Lower leg skin (tissue), 4 donors: ENCODE results near the gene ERF. TPM values are rescaled to one million over a fixed set of nuclear protein-coding genes. Genes with fewer than 3 reads are reported as not detected.

Source experiments
- DNase-seq, 2 donors: peaks; one replicate each; pipeline ENCODE4 v3.0.0-alpha.2; 2019; ENCODE audit warnings: low spot score in 2 of 2
- H3K4me3 ChIP-seq: fragments of 200-600 bp; sonication (generic); 2 replicates; pipeline ENCODE4 v1.5.1; 2017; ENCODE audit warnings: mild to moderate bottlenecking, low read depth; ENCODE audit not compliant: poor library complexity, severe bottlenecking
- POLR2A ChIP-seq, 2 donors: fragments of 450-650 bp; IDR thresholded peaks; one replicate each; pipeline ENCODE4 v1.6.1; 2016 to 2017; ENCODE audit warnings: antibody characterized with exemption in 2 of 2, mild to moderate bottlenecking in 1 of 2, moderate library complexity in 1 of 2
- WGBS, 2 donors: methylation state at CpG; one replicate each; pipeline ENCODE4 v1.1.5; 2018; 5-methylcytosine and 5-hydroxymethylcytosine counted together
- intact Hi-C: fragments of 100-400 bp; cut with DNase I; formaldehyde crosslinking; loops from one replicate; pipeline ENCODE4 v1.15.0; 2023; ENCODE audit warnings: low total_unique reads
- total RNA-seq, 4 donors: library from RNA; depleted of rRNA; stranded (reverse); fragments of >200 nt; gene quantifications; one replicate each; pipeline ENCODE4 v1.1.0, GENCODE V29; 2016
- TF ChIP-seq, protein P1 (sequence below), 3 donors: fragments of 450-650 bp; IDR thresholded peaks; one replicate each; pipeline ENCODE4 v1.5.1; 2016; ENCODE audit warnings: antibody characterized with exemption in 3 of 3, mild to moderate bottlenecking in 3 of 3, moderate library complexity in 2 of 3

The ERF gene
- total RNA-seq, 4 donors from 2014 or later, result 29.9 to 44.0 (median 36.9) TPM

DNA sequence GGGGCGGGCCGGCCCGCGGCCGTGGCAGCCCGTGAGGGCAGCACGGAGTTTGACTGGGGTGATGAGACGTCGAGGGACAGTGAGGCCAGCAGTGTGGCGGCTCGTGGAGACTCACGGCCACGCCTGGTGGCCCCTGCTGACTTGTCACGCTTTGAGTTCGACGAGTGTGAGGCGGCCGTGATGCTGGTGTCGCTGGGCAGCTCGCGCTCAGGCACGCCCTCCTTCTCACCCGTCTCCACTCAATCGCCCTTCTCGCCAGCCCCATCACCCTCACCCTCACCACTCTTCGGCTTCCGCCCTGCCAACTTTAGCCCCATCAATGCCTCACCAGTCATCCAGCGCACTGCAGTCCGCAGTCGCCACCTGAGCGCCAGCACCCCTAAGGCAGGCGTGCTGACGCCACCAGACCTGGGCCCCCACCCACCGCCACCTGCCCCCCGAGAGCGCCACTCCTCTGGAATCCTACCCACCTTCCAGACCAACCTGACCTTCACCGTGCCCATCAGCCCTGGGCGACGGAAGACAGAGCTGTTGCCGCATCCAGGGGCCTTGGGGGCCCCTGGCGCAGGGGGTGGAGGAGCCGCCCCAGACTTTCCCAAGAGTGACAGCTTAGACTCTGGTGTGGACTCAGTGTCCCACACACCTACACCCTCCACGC, 18.6 kb upstream of the ERF start:
- intact Hi-C loops, result no loop called here
- DNase-seq, result peak in 1 of 2 donors; percentile 14
- H3K4me3 ChIP-seq, result no peak overlapping the region
- TF ChIP-seq POLR2A (IDR thresholded peaks at IDR 0.05), result no peak
- TF ChIP-seq, protein P1, sequence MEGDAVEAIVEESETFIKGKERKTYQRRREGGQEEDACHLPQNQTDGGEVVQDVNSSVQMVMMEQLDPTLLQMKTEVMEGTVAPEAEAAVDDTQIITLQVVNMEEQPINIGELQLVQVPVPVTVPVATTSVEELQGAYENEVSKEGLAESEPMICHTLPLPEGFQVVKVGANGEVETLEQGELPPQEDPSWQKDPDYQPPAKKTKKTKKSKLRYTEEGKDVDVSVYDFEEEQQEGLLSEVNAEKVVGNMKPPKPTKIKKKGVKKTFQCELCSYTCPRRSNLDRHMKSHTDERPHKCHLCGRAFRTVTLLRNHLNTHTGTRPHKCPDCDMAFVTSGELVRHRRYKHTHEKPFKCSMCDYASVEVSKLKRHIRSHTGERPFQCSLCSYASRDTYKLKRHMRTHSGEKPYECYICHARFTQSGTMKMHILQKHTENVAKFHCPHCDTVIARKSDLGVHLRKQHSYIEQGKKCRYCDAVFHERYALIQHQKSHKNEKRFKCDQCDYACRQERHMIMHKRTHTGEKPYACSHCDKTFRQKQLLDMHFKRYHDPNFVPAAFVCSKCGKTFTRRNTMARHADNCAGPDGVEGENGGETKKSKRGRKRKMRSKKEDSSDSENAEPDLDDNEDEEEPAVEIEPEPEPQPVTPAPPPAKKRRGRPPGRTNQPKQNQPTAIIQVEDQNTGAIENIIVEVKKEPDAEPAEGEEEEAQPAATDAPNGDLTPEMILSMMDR (IDR thresholded peaks at IDR 0.05), result no peak
- 93 to 94% methylated on average over 37 to 43 of the region's 43 CpGs for WGBS, 2 donors

DNA sequence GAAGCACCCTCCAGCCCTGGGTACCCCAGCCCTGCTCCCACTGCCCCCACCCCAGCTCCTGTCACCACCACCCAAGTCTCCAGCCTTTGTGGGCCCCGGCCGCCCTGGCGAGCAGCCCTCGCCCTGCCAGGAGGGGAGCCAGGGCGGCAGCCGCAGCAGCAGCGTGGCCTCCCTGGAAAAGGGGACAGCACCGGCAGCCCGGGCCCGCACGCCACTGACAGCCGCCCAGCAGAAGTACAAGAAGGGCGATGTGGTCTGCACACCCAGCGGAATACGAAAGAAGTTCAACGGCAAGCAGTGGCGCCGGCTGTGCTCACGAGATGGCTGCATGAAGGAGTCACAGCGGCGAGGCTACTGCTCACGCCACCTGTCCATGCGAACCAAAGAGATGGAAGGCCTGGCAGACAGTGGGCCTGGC, 18.1 kb upstream of the ERF start:
- no peak for DNase-seq
- TF ChIP-seq, protein P1 (IDR thresholded peaks at IDR 0.05), result no peak
- TF ChIP-seq POLR2A (IDR thresholded peaks at IDR 0.05), result no peak
- H3K4me3 ChIP-seq, result no peak overlapping the region
- intact Hi-C loops, result no loop called here
- WGBS, 2 donors, result 97% methylated on average over 23 of the region's 23 CpGs

DNA sequence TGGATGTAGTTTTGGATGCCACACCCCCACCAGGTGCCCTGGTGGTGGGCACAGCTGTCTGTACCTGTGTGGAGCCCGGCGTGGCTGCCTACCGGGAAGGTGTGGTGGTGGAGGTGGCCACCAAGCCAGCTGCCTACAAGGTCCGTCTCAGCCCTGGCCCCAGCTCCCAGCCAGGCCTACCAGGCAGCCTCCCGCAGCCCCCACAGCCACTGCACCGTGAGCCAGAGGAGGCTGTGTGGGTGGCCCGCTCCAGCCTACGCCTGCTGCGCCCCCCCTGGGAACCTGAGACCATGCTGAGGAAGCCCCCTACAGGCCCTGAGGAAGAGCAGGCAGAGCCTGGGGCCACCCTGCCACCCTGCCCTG, 17.6 kb upstream of the ERF start:
- no peak overlapping the region for H3K4me3 ChIP-seq
- no peak for DNase-seq
- intact Hi-C loops, result no loop called here
- TF ChIP-seq, protein P1 (IDR thresholded peaks at IDR 0.05), result no peak
- no peak for TF ChIP-seq POLR2A (IDR thresholded peaks at IDR 0.05)
- WGBS, 2 donors, result 85% methylated on average over 3 of the region's 9 CpGs; no CpG with 5 or more reads in 1 of the 2 donors

DNA sequence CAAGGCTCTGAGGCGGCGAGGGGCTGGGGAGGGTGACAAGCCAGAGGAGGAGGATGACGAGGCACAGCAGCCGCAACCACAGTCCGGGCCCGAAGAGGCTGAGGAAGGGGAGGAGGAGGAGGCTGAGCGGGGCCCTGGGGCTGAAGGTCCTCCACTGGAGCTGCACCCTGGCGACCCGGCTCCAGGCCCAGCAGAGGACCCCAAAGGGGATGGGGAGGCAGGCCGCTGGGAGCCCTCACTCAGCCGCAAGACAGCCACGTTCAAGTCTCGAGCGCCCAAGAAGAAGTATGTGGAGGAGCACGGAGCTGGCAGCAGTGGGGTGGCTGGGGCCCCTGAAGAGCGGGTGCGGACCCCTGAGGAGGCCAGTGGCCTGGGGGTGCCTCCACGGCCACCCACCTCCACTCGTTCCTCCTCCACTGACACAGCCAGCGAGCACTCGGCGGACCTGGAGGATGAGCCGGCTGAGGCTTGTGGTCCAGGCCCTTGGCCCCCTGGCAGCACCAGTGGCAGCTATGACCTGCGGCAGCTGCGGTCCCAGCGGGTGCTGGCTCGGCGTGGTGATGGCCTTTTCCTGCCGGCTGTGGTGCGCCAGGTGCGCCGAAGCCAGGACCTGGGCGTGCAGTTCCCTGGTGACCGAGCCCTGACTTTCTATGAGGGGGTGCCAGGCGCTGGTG, 17.1 kb upstream of the ERF start:
- intact Hi-C loops, result no loop called here
- no peak overlapping the region for H3K4me3 ChIP-seq
- DNase-seq, result no peak
- 86 to 89% methylated on average over 10 to 28 of the region's 35 CpGs for WGBS, 2 donors
- TF ChIP-seq POLR2A (IDR thresholded peaks at IDR 0.05), result no peak

DNA sequence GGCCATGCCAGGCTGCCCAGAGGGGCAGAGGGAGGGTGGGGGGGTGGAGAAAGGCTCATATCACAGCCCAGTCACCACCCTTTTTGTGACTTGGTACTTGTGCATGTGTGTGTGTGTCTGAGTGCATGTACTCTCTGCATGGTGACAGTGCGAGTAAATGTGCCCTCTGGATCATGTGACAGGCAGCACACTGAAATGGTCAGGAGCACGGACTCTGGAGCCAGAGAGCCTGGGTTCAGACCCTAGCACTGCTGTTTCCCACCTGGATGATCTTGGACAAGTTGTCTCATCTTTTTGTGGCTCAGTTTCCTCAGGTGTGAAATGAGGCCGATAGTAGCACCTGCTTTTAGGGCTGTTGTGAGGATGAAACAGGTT, 16.1 kb upstream of the ERF start:
- no peak overlapping the region for H3K4me3 ChIP-seq
- intact Hi-C loops, result no loop called here
- no peak for DNase-seq
- 0 to 31% methylated on average over 3 of the region's 3 CpGs for WGBS, 2 donors
- TF ChIP-seq, protein P1 (IDR thresholded peaks at IDR 0.05), result no peak
- TF ChIP-seq POLR2A (IDR thresholded peaks at IDR 0.05), result no peak

DNA sequence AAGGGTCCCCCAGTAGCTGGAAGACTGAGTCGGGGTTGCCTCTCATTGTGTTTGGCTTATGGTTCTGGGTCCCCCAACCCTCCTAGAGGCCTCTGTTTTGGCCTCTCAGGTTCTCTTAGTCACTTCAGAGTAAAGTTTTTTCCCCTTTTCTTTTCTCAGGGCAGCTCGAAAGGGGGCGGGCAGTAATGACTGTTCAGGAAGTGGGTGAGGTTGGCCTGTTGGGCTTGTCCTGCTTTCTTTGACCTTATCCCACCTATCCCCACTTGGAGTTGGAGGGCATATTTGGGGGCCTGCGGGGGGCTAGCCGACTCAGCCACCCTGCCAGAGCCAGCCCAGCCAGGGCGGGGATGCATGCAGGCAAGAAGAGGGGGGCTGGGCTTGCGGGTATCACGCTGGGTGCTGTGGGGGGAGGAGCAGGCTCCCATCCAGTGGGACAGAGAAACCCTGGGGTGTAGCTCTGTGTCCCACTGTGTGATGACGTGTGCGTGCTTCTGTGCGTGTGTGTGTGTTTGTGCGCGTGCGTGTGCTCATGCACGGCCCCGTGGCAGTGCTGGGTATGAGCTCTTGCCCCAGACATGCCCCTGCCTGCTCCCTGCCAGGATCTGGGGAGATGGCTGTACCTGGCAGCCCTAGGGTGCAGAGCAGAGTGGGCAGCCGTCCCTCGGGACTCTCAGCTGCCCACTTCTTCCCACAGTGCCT, 15.6 kb upstream of the ERF start:
- TF ChIP-seq, protein P1 (IDR thresholded peaks at IDR 0.05), result no peak
- no peak for TF ChIP-seq POLR2A (IDR thresholded peaks at IDR 0.05)
- DNase-seq, result no peak
- H3K4me3 ChIP-seq, result no peak overlapping the region
- intact Hi-C loops, result no loop called here
- 0 to 3% methylated on average over 18 of the region's 18 CpGs for WGBS, 2 donors
